ENCODE results near the gene HAND2.
A peak's percentile ranks its signal among the peaks of the same experiment; 100 is the strongest.

HAND2 gene

DNA sequence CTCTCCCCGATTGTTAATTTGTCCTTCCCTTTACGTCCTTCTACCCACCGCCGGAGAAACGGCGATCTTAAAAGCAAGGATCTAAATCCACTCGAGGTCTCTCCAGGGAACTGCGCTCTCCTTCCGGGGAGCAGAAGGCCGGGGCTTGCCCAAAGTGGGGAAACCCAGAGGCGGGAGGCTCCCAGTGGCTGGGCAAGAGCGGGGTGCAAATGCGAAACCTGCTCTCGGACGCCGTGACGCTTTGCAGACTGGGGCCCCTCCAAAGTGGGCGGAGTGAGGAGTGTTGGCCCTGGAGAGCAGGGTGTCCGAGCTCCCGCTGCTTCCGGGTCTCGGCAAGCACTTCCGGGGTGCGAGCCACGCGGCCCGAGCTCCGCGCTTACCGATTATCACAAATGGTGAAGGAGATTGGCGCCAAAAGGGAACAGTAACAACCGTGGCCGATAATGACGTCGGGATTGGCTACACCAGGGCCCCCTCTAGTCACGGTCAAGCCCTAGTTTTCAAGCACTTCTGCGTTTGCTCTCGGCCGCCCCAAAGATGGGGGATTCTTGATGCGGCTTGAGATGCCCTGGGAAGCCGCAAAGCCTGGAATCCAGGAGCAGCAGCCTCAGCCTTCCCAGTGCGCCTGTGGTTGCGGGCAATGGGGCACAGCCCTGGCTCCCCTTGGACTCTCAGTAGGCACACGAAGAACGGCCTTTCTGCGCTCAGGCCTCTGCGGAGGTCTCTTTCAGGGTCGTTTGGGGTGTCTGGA is 29.0 kb downstream of the HAND2 start:
- no peak for DNase-seq

GRCh38 chr4:173499658-173500535 is 30.1 kb downstream of the HAND2 start:
- no peak for DNase-seq

DNA sequence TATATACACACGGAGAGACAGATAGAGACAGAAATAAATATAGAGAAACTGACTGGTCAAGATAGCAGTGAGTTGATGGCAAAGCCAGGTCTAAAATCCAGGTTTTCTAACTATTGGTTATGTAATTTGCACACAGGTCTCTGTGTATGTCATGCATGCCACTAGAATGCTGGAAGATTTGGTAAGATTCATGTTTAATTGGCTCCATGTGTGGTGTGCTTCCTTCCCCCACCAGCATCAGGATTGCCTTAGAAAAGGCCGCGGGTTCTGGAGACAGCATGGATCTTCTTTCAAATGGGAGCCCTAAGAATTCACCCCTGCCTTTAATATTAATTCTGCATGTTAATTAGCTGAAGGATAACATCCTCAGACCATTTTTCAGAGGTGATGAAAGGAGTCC is 31.3 kb downstream of the HAND2 start:
- no peak for DNase-seq

- DNase-seq: no peak
Measured at GRCh38 chr4:173498023-173498422, 32.0 kb downstream of the HAND2 start.

DNA sequence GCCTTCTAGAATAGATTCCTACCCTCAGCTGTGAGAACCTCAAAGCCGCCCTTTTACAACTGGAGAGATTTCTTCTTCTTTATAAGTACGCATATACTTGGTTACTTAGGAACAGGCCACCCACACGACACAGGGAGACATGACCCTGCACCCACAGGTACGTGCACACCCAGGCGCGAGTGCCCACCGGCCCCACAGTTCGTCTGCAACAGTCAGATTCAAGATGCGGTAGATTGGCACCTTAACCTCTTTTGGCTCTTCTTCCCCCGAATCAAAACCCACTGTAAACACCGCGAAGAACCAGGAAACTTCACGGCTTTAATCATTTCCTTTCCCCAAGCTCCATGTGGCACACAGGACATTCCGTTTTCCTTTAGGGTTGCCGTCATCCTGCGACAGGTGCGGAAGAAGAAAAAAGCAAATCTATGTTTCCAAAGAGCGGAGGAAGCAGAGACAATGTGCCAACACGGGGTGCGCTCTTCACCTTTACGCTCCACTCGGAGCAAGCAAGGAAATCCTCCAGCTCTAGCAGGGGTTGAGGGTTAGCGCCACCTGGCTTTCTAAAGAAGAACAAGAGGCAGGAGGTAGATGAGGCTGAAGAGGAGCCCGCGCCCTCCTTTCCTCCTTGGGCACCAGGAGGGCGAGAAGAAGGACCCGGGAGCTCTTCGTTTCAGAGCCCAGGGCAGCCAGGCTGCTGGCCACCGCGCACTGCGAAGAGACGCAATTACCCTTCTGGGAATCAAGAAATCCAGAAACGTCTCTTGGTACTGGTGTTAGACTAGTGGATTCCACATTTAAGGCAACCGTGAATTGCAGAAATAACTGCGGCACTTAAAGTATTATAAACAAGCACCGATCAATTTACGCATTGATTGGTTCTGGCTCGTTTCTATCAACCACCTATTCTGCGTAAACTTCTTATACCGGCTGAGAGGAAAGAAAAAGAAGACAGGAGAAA is 35.7 kb downstream of the HAND2 start:
- peak; percentile 68 for DNase-seq

DNA sequence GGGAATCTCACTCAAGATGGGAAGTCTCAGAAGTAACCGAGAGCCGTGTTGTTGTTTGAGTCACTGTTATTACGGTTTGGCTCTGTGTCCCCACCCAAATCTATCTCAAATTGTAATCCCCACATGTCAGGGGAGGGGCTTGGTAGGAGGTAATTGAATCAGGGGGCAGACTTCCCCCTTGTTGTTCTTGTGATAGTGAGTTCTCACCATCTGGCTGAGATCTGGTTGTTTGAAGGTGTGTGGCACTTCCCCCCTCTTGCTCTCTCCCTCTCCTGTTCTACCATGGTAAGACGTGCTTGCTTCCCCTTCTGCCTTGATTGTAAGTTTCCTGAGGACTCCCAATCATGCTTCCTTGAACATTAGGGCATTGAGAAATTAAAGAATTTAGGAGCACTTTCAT is 37.0 kb downstream of the HAND2 start:
- no peak for DNase-seq

DNA sequence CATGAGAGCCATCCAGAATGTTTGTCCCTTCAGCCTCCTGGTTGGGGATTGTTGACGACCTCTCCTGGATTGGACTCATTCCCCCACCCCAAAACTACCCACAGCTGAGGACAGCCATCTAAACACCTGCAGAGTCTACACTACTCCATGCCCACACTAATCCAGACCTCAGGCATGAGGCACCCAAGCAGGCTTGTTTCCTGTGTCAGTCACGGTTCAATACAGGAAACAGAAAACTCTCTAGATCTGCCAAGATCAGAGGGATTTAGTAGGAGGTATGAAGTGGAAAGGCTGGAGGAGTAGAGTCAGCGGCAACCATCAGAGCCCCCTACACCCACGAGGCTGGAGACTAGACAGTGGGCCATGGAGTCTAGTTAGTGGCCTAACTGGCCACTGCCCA is 37.7 kb downstream of the HAND2 start:
- no peak for DNase-seq

GRCh38 chr4:173490817-173491528 is 39.1 kb downstream of the HAND2 start:
- DNase-seq: no peak

DNA sequence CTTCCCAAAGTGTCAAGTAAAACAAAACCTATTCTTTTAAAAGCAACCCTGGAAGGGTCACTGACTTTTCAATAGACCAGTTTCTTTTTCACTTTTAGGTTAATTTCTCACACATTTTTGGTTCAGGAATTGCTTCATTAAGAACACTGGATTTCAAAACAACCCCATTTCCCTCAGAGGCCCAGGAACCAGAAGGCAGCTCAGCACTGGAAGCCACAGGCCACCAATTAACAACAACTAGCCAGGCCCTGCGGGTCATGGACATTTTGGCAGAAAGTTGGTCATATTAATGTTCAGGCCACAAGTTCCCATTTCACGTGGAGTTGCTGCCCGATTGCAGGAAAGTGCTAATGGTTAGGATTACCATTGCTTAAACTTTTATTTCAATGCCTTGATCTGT is 39.8 kb downstream of the HAND2 start:
- no peak for DNase-seq

DNA sequence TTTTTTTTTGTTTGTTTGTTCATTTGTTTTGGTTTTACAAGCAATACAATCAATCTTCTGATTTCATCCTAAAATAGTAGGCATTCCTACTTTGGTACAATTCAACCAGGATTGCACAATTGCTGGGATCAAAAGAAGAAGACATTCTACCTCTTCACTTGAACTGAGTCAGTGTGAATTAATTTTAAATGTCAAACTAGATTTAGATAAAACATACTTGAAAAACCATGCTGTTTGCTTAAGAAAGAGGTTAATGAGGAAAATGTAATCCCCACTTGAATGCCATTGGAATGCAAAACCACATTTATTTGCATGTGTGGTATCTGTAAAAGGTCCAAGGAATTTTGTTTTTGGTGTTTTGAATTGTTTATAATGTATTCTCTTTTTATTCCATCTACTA is 40.5 kb downstream of the HAND2 start:
- no peak for DNase-seq

DNA sequence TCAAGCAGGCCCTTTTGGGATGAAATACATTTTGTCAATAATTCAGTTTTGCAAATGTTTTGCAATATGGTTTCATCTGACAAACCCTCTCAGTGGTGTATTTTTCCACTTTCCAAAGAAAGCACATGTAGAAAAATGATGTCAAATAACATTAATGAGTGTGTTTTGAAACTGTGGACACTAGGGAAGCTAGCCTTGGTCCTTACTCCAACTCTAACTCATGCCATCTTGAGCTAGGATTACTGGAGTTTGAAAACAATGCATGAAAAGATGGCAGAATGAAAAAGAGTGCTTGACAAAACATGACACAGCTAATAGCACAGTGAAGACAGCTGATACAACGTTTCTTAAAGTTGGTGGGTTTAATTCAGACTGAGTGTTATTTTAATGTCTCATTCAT is 41.4 kb downstream of the HAND2 start:
- DNase-seq: no peak

- DNase-seq: no peak
Measured at GRCh38 chr4:173488074-173488473, 42.0 kb downstream of the HAND2 start.

DNA sequence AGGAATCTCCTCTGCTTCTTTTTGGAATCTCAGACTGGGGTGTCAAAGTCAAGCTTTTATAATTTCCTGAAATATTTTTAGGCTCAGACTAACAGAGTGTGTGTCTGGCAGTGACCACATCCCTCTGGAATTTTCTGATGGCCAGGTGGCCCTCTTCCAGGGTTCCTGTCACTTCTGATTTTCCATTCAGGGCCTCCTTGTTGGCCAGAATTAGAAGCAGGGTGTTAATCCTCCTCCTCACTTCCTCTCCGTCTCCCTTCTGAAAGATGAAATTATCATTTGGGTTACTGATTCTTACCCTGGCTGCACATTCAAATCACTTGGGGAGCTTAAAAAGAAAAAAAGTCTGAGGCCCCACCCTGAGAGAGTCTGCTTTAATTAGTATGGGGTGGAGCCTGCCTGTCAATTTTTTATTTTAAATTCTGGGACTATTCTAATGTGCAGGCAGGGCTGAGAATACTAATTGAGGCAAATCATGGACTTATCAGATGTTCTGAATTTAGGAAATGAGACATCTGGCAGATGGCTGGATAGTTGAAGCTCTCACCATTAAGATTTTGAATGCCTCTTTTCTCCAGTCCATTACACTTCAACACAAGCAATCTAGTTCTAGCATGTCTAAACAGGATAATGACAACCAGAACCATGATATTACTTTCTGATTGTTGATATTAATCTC is 43.2 kb downstream of the HAND2 start:
- DNase-seq: no peak

- no peak for DNase-seq
Measured at GRCh38 chr4:173485164-173485563, 44.9 kb downstream of the HAND2 start.

DNA sequence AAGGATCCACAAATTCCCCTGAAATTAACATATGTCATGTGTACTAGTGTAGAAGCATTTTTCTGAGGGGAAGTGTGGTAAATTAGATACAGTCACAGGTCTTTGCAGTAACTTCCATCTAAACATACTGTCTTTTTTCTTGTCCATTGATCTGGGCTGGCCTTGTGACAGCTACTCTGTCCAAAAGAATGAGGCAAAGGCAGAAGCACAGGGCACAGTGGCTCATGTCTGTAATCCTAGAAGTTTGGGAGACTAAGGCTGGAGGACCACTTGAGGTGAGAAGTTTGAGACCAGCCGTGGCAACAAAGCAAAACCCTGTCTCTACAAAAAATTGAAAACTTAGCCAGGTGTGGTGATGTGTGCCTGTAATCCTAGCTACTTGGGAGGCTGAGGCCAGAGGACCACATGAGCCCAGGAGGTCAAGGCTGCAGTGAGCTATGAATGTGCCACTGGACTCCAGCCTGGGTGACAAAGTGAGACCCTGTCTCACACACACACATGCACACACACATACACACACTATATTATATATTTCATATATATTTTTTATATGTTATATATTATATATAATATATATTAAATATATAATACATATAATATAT is 47.6 kb downstream of the HAND2 start:
- no peak for DNase-seq

- DNase-seq: no peak
Measured at GRCh38 chr4:173478913-173479283, 51.1 kb downstream of the HAND2 start.

GRCh38 chr4:173478201-173478912 is 51.7 kb downstream of the HAND2 start:
- DNase-seq: no peak

- no peak for DNase-seq
Measured at GRCh38 chr4:173477016-173477415, 53.0 kb downstream of the HAND2 start.

All from 8988T (cell line).